Mucosa of gallbladder (tissue), 1 donor: Measurements from ENCODE around the gene C5. TPM values are rescaled to one million over a fixed set of nuclear protein-coding genes. Genes with fewer than 3 reads are reported as not detected.

Source experiments
- DNase-seq: peaks from one replicate; pipeline ENCODE4 v3.0.0-alpha.2; 2020; ENCODE audit warnings: low spot score
- total RNA-seq: library from RNA; stranded (reverse); gene quantifications from one replicate; pipeline ENCODE4 v1.2.1, GENCODE V29; 2021
- donor health status: DM: no; HTN: no; CAD: no.

Gene C5
- total RNA-seq, 1 donor from 2014 or later: 6.2 TPM

- no peak for DNase-seq
Measured at GRCh38 chr9:120911295-120911837, 138.7 kb downstream of the C5 start.

DNA sequence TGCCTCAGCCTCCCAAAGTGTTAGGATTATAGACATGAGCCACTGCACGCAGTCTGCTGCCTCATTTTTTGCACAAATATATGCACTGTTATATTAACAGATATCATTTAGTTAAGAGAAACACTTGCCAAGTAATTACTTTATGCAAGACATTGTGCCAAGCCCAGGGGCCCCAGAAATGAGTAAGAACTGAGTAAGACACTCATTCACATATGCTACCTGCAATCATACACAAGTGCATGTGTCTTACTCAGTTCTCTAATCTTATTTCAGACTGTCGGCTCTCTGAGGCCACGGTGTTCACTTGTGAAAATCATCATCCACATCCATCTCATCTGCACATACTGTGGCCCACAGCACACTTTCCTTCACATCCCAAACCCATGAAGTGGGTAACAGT lies 139.4 kb downstream of the C5 start:
- no peak for DNase-seq

DNA sequence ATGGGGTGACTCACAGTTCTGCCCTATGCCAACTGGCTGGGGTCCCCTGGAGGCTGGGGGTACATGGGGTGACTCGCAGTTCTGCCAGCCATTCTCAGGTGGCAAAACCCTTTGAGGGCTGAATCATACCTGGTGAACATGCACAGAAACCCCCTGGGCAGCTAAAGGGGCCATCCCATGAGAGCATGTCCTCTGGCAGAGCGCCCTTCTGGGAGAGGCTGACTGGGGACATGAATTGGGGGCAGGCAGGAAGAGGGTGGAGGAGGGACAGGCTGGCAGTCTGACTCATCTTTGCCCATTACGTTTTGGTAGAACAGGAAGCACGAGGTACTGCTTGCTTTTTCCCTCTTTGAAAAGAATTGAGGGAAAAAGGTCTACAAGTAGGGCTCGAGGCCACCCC lies 140.2 kb downstream of the C5 start:
- no peak for DNase-seq

DNA sequence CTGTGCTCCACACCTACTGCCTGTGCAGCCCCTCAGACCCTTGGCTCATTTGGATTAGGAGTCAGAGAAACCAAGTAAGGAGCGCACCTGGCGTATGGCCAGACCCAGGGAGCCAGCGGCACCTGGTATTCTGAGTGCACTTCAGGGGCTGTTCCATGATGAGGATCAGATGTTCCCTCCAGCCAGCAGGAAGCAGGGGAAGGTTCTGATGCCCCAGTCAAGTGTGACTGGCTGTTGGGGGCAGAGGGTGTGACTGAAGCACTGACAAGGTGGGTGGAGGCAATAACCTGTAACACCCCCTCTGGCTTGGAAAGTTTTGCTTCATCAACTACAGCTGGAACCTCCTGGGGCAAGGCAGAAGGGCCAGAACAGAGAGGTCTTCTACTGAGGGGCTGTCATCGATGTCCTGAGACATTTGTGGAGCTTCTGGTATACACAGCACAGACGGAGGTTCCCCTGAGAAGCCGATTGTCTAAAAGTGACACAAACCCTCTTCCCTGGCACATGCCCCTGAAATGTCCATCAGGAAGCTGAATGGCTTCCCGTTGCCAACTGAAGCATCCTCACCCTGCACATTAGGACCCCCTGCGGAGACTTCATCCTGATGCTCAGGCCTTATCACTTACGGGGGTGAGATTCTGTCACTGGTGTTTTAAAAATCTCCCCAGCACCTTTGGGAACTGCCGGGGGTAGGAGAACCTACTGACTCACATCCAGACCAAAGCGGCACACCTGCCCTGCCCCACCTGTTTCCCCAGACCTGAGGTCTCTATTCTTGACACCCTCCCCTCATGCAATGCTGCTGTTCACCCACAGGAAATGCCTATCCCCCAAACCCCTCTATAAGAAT lies 144.5 kb downstream of the C5 start:
- DNase-seq: no peak

GRCh38 chr9:120904978-120905301 lies 145.1 kb downstream of the C5 start:
- DNase-seq: no peak

DNA sequence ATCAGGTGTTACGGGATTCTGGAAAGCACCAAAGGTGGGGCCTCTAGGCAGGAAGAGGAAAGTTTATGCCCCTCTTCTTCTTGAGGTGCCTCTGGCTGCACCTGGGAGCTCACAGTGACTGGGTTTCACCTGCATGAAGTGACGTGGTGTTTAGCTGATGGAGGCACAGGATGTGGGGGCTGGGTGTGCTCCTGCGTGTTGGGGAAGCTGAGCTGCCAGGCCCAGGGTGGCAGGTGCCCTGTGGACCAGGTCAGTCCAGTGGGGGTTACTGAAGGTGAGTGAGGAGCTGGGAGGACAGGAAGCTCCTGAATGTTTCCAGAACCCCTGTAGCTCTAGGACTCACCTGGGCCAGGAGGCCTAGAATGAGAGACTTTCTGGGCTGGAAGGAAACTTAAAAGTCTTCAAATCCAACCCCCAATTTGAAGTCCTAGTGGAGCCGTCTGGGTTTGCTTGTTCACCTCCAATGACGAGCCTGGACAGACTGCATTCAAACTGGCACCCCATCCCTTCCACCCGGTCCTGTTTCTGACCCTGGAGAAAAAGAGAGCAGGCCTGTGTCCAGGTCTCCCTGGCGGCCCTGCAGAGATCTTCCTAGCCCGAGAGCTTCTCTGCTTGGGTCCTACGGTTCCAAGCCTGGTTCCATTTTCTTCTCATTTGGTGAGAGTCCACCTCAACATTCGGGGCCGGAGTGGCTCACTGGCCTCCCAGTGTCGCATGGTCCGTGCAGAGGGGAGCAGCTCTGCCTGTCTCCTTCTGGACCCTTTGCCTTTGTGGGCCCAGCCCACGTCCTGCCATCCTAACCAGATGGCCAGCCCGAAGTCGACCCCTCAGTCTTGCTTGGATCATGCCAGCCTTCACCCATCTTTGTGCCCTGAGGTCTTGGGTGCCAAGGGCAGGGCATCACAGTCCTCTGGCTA lies 145.8 kb downstream of the C5 start:
- no peak for DNase-seq

- DNase-seq: no peak
Measured at GRCh38 chr9:120902569-120903535, 147.2 kb downstream of the C5 start.

Other genes starting within 250 kb of the C5 start
- 65.1 TPM for gene PSMD5, start 207.4 kb downstream of the C5 start, total RNA-seq
- gene PHF19, start 173.1 kb downstream of the C5 start, total RNA-seq: 25.9 TPM
- 7.9 TPM for gene TRAF1, start 123.5 kb downstream of the C5 start, total RNA-seq
- 11.7 TPM for gene CNTRL, start 24.7 kb upstream of the C5 start, total RNA-seq
- 72.3 TPM for gene RAB14, start 151.6 kb upstream of the C5 start, total RNA-seq
- 521 TPM for gene GSN, start 217.9 kb upstream of the C5 start, total RNA-seq